DMS53 (cell line): ENCODE measurements around the gene ID2.

Source experiments
- DNase-seq: peaks from one replicate; lab custom pipeline; 2025; lab: John Stamatoyannopoulos, UW

Gene ID2

GRCh38 chr2:8647462-8647857 lies 34.4 kb upstream of the ID2 start:
- DNase-seq: peak; percentile 14

DNA sequence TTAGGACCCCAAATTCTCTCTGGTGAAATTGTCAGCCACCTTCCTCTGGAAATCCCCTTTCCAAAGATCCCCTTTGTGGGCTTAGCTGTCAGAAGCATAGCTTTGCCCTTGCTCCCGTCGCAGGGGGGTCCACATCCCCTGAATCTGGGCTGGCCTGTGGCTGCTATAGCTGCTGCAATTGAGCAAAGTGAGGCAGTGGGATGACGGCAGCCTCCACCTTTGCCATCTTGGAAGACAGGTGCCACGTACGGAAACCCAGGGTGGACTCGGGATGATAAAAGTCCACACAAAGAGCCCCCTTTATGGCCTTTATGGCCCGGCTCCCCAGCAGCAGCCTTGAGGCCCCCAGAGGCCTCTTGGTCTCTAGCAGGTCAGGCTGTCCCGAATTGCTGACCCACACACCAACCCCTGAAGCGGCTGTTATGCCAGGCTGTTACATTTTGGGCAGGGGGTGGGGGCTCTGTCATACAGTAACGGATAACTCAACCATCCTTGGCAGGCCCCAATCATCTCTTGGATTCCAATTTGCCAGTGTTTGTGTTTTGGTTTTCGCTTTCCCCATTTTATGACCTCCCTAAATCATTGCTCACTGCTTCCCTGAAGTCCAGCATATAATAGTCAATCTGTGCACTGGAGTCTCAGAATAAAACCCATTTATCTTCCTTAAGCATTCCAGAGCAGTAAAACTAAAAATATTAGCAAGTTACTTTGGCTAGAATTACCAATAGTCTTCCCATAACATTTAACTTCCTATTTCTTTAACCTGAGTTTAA lies 33.2 kb upstream of the ID2 start:
- no peak for DNase-seq

DNA sequence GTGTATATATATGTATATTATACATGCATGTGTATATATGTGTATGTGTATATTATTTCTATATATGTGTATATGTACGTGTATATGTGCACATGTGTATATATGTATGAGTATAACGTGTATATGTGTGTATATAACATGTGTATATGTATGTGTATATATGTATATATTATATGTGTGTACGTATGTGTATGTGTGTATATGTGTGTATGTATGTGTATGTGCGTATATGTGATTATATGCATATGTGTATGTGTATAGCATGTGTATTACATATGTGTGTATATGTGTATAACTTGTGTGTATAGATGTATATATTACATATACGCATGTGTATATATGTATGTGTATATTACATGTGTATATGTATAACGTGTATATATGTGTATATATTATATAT lies 32.1 kb upstream of the ID2 start:
- DNase-seq: no peak

DNA sequence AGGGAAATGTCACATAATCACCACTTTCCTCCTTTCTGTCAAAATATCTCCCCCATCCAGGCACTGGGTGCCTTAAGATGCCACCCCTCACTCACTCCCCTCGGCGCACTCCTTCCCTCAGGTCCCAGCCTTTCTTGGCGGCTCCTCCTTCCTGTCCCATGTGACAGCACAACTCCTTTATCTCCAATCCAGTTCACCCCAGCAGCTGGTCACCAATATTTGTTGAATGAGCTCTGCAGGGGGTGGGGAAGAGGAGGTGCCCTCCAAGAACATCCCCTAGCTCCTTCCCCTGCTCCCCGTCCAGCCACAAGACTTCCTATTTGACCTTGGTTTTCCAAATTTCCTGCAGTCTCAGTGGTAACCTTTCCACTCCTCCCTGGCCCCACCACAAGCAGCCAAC lies 31.6 kb upstream of the ID2 start:
- no peak for DNase-seq

DNA sequence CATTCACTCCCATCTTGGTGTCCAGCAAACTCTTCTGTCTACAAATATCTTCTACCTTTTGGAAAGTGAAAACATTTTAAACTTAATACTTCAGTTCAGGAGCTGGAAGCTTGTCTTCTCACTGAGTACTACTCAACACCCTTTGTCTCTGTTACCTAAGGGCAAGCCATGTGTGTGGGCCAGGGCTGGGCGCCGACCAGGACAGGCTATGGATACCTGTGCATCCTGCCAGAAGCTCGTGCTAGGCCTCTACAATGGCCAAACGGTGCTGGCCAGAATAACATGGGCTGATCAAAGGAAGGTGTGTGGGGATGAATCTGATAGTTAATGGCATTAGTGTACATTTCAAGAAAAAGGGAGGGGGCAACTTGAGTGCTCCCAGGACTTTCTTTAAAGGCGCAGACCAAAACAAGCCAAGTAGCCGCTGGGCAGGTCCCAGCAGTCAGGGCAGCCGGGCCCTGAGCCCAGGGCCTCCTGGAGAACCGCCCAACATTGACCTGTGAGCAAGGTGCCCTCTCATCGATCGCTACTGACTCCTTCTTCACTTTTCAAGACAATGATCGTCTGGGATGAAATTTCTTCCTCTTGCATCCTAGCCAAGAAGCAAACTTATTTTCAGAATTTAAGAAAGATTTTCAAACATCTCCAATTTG lies 29.0 kb upstream of the ID2 start:
- DNase-seq: no peak

GRCh38 chr2:8653485-8653884 lies 28.4 kb upstream of the ID2 start:
- no peak for DNase-seq

GRCh38 chr2:8654041-8654440 lies 27.8 kb upstream of the ID2 start:
- DNase-seq: no peak

- DNase-seq: no peak
Measured at GRCh38 chr2:8654483-8654882, 27.4 kb upstream of the ID2 start.

- DNase-seq: peak; percentile 91
Measured at GRCh38 chr2:8656160-8656641, 25.7 kb upstream of the ID2 start.

DNA sequence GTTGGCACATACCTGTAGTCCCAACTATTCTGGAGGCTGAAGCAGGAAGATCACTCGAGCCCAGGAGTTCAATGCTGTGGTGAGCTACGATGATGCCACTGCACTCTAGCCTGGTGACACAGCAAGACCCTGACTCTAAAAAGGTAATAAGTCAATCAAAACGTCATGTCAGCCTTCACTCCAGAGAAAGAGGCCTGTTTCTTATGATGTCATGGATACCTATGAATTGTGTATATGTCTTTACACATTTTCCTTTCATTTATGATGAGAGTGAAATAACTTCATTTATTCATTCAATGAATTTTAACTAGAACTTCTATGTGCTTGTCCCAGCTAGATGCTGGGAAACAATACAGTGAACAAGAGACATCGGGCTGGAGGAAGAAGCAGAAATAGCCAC lies 25.0 kb upstream of the ID2 start:
- no peak for DNase-seq

DNA sequence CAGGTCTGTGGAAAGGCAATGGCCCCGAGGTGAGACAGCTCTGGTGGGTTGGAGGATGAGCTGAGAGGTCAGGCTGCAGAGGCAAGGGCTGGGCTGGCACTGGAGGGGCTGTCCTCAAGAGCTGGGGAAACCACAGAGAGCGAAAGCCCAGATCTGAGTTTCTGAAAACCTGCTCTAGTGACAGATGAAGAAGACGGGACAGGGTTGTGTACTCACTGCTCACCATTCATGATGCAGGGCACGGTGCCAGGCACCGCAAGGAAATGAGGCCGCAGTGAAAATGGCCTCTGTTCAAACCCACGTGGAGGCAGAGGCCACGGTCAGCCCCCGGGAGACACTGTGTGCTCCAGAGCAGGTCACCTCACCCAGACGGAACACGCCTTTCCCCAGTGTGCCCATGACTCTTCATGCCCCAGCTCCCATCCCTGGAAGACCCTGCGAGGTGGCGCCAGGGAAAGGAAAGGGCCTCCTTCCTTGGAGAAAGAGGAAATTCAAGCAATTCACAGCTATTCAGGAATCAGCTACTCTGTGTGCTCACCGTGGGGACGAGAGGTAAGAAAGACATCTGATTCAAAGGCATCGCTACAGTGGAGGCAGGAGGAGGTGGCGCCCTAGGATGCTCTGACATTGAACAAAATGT lies 24.3 kb upstream of the ID2 start:
- peak; percentile 25 for DNase-seq

DNA sequence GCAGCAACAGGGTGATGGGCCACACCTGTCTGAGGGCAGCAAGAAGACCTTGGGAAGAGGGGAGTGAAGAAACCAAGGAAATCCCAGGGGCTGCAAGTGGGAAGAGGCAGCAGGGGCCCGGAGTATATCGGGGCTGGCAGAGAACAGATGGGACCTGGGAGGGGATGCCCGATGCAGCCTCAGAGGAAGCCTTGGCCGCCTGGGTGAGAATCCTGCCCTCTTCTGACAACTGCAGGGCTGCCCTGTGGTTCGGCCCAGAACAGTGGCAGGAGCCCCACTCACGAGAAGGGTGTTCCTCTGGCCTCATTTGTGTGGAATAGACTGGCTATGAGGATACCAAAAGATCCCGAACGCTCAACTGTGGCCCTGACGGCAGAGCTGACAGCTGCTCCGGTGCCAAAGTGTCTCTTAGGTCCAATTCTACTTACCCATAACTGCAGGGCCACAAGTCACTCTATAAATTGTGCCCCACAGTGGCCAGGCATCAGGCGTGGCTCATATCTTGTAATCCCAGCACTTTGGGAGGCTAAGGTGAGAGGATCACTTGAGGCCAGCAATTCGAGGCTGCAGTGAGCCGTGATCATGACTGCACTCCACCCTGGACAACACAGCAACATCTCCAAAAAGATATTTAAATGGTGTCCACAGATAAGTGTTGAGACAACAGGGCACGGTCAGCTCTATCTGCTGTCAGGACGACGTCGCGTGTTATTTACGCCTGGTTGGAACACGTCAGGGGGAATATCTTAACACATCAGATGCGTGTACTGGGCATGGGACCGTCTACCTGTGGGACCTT lies 23.6 kb upstream of the ID2 start:
- DNase-seq: no peak

DNA sequence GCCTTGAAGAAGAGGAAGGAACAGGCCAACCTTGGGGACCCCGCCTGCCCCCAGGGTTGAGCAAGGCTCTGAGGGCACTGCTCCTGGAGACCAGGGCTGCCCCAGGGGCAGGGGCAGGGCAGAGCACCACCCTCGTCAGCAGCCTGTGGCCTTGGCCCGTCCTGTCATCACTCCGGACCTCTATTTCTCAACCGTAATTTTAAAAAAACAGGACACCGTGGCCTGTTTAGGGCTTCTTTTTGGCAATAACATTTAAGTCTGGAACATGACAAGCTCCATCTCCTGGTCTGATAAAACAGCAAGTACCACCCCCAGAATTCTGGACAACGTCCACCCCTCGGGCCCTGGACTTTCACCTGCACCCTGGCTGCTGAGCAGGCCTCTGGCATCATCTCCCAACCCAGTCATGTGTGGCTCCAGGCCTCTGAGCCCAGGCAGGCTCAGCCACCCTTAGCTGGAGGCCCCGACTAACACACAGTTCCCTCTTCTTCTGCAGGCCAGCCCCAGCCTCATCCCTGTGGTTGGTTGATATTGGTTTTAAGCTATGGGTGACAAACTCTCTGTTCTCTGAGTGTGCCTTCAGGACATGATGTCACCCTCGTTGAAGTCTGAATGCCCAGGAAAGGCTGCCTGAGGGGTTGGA lies 22.6 kb upstream of the ID2 start:
- peak; percentile 93 for DNase-seq

GRCh38 chr2:8659735-8660492 lies 21.9 kb upstream of the ID2 start:
- peak; percentile 74 for DNase-seq

GRCh38 chr2:8661235-8661634 lies 20.6 kb upstream of the ID2 start:
- no peak for DNase-seq

DNA sequence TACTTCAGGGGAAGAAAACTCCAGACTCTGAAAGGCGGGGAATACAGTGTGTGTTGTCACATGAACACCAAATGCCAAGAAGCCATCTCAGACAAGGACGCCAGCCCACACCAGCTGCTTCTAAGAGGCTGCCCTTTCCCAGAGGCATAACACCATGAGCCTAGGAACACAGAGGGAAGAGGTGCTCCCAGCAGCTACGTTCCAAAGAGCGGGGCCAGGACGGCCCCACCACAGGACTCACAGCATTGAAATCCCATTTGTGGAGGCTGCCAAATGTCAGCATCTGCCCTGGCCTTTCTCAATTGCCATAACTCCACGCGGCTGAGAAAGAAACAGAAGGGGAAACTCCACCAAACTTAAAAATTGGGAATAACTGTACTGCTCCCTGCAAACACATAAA lies 20.1 kb upstream of the ID2 start:
- DNase-seq: no peak

DNA sequence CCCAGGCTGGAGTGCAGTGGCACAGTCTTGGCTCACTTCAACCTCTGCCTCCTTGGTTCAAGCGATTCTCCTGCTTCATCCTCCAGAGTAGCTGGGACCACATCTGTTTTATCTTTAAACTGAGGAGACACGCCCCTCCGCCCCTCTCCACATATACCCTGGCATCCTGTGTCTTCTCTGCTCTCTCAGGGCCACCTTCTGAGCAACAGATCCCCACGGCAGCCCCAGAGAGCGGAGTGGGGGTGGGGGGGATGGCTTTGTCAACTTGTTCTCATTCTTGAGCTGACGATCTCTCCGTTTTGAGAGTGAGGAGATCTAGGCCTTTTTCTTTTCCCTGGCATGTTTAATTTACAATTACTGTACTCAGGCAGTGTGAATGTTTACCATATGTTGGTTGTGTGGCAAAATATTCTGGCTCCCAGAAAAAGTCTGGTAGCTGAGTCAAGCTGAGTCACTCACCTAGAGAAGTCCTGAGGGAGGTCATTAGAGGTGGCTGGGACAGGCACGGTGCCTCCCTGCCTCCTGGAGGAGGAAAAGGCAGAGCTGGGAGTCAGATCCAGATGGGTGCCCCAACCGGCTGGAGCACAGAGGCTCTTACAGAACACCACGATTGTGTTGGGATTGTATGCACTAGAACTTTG lies 19.5 kb upstream of the ID2 start:
- peak; percentile 70 for DNase-seq

- DNase-seq: no peak
Measured at GRCh38 chr2:8663997-8664396, 17.9 kb upstream of the ID2 start.

DNA sequence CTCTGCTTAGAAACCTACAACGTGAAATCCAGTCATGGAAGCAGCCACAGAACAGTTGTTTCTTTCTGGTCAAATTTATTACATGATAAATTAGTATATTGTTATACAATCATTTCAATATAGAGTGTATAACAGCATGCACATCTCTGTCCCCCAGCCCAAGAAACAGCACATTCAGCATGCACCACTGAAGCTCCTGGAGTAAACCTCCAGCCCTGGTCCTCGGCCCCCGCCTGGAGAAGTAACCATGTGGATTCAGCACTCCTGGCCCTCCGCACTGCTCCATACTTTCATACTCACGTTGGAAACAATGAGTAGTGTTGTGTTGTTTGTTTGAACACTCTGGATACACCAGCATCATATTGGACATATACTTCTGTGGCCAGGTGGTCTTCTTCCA lies 15.3 kb upstream of the ID2 start:
- no peak for DNase-seq

DNA sequence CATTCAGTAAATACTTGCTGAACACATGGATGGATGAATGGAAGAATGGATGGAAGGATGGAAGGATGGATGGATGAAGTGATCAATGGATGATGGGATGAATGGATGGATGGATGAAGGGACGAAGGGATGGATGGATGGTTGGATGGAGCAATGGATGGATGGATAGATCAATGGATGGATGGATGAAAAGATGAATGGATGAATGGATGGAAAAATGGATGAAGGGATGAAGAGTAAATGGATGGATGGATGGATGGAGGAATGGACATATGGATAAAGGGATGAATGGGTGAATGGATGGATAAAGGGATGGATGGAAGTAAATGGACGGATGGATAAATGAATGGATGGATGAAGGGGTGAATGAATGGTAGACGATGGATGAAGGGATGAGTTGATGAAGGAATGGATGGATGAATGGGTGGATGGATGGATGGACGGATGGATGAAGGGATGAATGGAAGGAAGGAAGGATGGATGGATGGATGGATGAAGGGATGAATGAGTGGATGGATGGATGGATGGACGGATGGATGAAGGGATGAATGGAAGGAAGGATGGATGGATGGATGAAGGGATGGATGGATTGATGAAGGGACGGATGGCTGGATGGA lies 13.9 kb upstream of the ID2 start:
- DNase-seq: no peak
